Tibial artery (tissue), 4 donors: ENCODE results near the gene ZNF609.
"Not testable (repeated sequence)": the region's sequence is repeated elsewhere in the genome, so short reads cannot be mapped to it uniquely, and the experiment has no call there.

Experiments used
- DNase-seq, 2 donors: peaks; one replicate each; pipeline ENCODE4 v3.0.0-alpha.2; 2019
- H3K27ac ChIP-seq, 2 donors: fragments of 200-600 bp; sonication (generic) in 1 of 2; 1 replicate in 1 of 2; 2 replicates in 1 of 2; pipeline ENCODE4 v1.5.1; 2018 to 2019; ENCODE audit warnings: mild to moderate bottlenecking in 1 of 2
- H3K27me3 ChIP-seq, 2 donors: fragments of 200-600 bp; sonication (generic) in 1 of 2; one replicate each; pipeline versions ENCODE4 v1.5.1 to v1.6.0; 2016 to 2019
- H3K36me3 ChIP-seq, 3 donors: fragments of 200-600 bp; sonication (generic) in 2 of 3; one replicate each; pipeline ENCODE4 v1.5.1; 2016 to 2019; ENCODE audit warnings: mild to moderate bottlenecking in 2 of 3
- H3K4me1 ChIP-seq, 4 donors: fragments of 200-600 bp; sonication (generic) in 2 of 4; 1 replicate in 3 of 4; 2 replicates in 1 of 4; pipeline ENCODE4 v1.5.1; 2016 to 2019
- H3K4me3 ChIP-seq, 2 donors: fragments of 200-600 bp; sonication (generic) in 1 of 2; 1 replicate in 1 of 2; 2 replicates in 1 of 2; pipeline ENCODE4 v1.5.1; 2018 to 2019; ENCODE audit warnings: mild to moderate bottlenecking in 2 of 2
- H3K9me3 ChIP-seq, 3 donors: fragments of 200-600 bp; sonication (generic) in 1 of 3; one replicate each; pipeline ENCODE4 v1.5.1; 2016 to 2019
- CTCF ChIP-seq, 2 experiments: fragments of 200-600 bp in 1 of 2; fragments of 450-650 bp in 1 of 2; IDR thresholded peaks; one replicate each; pipeline ENCODE4 v1.5.1; 2017 to 2019; ENCODE audit warnings: antibody characterized with exemption in 2 of 2, mild to moderate bottlenecking in 1 of 2, moderate library complexity in 1 of 2
- intact Hi-C: fragments of 100-400 bp; cut with DNase I; formaldehyde crosslinking; loops from one replicate; pipeline ENCODE4 v1.15.0; 2023; ENCODE audit warnings: low total_unique reads

Gene ZNF609

GRCh38 chr15:64597477-64597822 lies 137.1 kb downstream of the ZNF609 start:
- Histone ChIP-seq H3K27ac (no peak overlapping the region), H3K4me3 (no peak overlapping the region), H3K9me3 (no peaks in the 10 kb centered on the region), H3K36me3 (no peaks in the 10 kb centered on the region), H3K27me3 (no peaks in the 10 kb centered on the region), H3K4me1 (peaks cover 0 to 21% (median 6%) of the 10 kb centered on the region in 4 donors)
- intact Hi-C loops: no loop called here
- TF ChIP-seq CTCF (IDR thresholded peaks at IDR 0.05): no peak
- DNase-seq: no peak

- H3K4me3 ChIP-seq: no peak overlapping the region
- no peaks in the 10 kb centered on the region for H3K36me3 ChIP-seq
- no peak for TF ChIP-seq CTCF (IDR thresholded peaks at IDR 0.05)
- no peak overlapping the region for H3K27ac ChIP-seq
- H3K27me3 ChIP-seq: no peaks in the 10 kb centered on the region
- peaks cover 0 to 21% (median 6%) of the 10 kb centered on the region in 4 donors for H3K4me1 ChIP-seq
- intact Hi-C loops: no loop called here
- no peaks in the 10 kb centered on the region for H3K9me3 ChIP-seq
- no peak for DNase-seq
Measured at GRCh38 chr15:64599226-64599625, 138.8 kb downstream of the ZNF609 start.

GRCh38 chr15:64599716-64600115 lies 139.3 kb downstream of the ZNF609 start:
- no peak overlapping the region for H3K27ac ChIP-seq
- no peak for TF ChIP-seq CTCF (IDR thresholded peaks at IDR 0.05)
- DNase-seq: no peak
- no peak overlapping the region for H3K4me3 ChIP-seq
- peaks cover 0 to 21% (median 6%) of the 10 kb centered on the region in 4 donors for H3K4me1 ChIP-seq
- intact Hi-C loops: no loop called here
- no peaks in the 10 kb centered on the region for H3K36me3 ChIP-seq
- H3K9me3 ChIP-seq: no peaks in the 10 kb centered on the region
- H3K27me3 ChIP-seq: no peaks in the 10 kb centered on the region

- no peak overlapping the region for H3K4me3 ChIP-seq
- H3K27ac ChIP-seq: no peak overlapping the region
- H3K4me1 ChIP-seq: peaks cover 0 to 21% (median 6%) of the 10 kb centered on the region in 4 donors
- intact Hi-C loops: no loop called here
- no peaks in the 10 kb centered on the region for H3K27me3 ChIP-seq
- no peak for DNase-seq
- no peak for TF ChIP-seq CTCF (IDR thresholded peaks at IDR 0.05)
- H3K36me3 ChIP-seq: no peaks in the 10 kb centered on the region
- H3K9me3 ChIP-seq: no peaks in the 10 kb centered on the region
Measured at GRCh38 chr15:64600794-64601193, 140.4 kb downstream of the ZNF609 start.

DNA sequence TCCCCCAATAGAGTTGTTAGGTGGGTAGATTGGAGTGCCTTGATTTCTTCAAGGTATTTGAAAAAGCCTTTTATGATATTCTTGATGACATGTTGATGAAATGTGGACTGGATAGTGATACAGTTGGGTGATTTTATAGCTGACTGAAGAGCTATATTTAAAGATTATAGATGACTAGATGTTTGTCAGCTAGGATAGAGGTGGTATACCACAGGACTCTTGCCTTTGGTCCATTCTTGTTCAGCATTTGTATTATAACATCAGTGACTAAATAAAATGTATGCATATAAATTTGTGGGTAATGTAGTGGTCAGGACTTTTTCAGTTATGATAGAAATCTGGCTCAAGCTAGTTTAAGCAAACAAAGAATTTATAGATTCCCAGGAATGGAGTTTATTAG lies 143.9 kb downstream of the ZNF609 start:
- no peaks in the 10 kb centered on the region for H3K36me3 ChIP-seq
- intact Hi-C loops: no loop called here
- no peak for DNase-seq
- H3K9me3 ChIP-seq: no peaks in the 10 kb centered on the region
- H3K4me1 ChIP-seq: peaks cover 0 to 6% (median 0%) of the 10 kb centered on the region in 4 donors
- no peaks in the 10 kb centered on the region for H3K27me3 ChIP-seq
- no peak overlapping the region for H3K27ac ChIP-seq
- no peak for TF ChIP-seq CTCF (IDR thresholded peaks at IDR 0.05)
- no peak overlapping the region for H3K4me3 ChIP-seq

- H3K27me3 ChIP-seq, H3K4me3 ChIP-seq, H3K4me1 ChIP-seq, intact Hi-C loops, DNase-seq, H3K36me3 ChIP-seq, H3K9me3 ChIP-seq, H3K27ac ChIP-seq: not testable (repeated sequence)
Measured at GRCh38 chr15:64607416-64607815, 147.0 kb downstream of the ZNF609 start.
